ENCODE results near the gene OR2A2.

Gene OR2A2

DNA sequence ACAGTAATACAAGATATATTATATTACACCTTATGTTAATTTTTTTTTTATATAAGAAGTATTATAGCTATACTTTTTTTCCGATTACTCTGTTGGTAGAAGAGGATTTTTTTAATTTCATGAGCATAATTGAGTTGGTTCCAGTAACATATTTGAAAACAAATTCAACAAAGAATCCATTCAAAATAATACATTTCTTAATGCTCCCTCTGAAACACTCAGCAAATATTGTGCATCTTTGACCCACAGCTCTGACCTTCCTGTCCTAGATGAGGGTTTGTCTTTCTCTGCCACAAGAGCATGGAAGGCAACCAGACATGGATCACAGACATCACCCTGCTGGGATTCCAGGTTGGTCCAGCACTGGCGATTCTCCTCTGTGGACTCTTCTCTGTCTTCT is at the start of gene OR2A2:
Gene OR2A2 (plus strand): TSS at position 301 of the 400 bp plus-strand sequence. CDS start 0 bp downstream, at position 301.
- H3K27ac ChIP-seq, result no peak within 1 kb of the TSS
- TF ChIP-seq CTCF (IDR thresholded peaks at IDR 0.05), result no peak
- H3K4me3 ChIP-seq, result no peak within 1 kb of the TSS
- no peak for DNase-seq (ENCODE audit: low spot score)

GRCh38 chr7:144063710-144064109 is 45.7 kb upstream of the OR2A2 start:
- no peak overlapping the region for H3K27ac ChIP-seq
- TF ChIP-seq CTCF (IDR thresholded peaks at IDR 0.05), result no peak
- H3K4me3 ChIP-seq, result no peak overlapping the region
- DNase-seq (ENCODE audit: low spot score), result no peak

DNA sequence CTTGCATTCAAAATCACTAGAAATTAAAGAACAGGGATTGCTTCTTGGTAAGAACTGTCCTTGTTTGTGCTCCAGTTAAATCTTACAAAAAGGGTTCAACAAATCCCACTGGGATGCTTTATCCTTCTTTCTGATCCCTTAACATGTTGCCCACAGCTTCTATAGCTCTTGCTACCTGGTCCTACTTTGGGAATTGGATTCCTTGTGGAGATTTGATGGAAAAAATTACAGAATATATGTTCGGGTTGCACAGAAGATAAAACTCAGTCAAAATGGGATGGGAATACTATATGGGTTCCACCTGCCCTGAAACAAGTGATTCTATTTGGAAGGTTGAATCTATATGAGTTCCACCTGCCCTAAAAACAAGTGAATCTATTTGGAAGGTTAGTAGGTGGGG is 39.9 kb upstream of the OR2A2 start, which contains the start of gene OR2A25:
Gene OR2A25 (plus strand): TSS at position 301 of the 400 bp plus-strand sequence. CDS start 4,409 bp downstream, outside the sequence.
- H3K4me3 ChIP-seq, result no peak within 1 kb of the TSS
- TF ChIP-seq CTCF (IDR thresholded peaks at IDR 0.05), result no peak
- H3K27ac ChIP-seq, result no peak within 1 kb of the TSS
- DNase-seq (ENCODE audit: low spot score), result no peak

DNA sequence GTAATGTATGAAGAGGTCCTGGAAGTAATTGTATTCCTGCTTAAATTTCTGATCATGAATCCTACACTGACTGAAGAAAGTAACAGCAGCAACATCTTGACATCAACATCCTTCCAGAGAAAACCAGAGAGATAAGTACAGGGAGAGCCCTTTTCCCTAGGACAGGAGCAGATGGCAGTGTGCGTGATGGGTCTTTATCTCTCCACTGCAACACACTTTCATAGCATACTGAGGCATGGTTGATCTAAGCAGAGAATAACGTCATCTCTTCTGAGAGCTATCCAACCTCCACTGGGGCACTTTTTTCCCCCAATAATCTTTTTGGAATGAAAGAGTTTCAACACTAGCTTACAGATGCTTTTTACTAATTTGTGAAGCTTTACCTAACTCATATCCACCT is 39.4 kb upstream of the OR2A2 start:
- no peak overlapping the region for H3K4me3 ChIP-seq
- DNase-seq (ENCODE audit: low spot score), result no peak
- no peak overlapping the region for H3K27ac ChIP-seq
- no peak for TF ChIP-seq CTCF (IDR thresholded peaks at IDR 0.05)

DNA sequence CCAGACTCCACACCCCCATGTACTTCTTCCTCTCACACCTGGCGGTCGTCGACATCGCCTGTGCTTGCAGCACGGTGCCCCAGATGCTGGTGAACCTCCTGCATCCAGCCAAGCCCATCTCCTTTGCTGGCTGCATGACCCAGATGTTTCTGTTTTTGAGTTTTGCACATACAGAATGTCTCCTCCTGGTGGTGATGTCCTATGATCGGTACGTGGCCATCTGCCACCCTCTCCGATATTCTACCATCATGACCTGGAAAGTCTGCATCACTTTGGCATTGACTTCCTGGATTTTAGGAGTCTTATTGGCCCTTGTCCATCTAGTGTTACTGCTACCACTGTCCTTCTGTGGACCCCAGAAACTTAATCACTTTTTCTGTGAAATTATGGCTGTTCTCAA is 35.0 kb upstream of the OR2A2 start:
- no peak overlapping the region for H3K27ac ChIP-seq
- DNase-seq (ENCODE audit: low spot score), result no peak
- TF ChIP-seq CTCF (IDR thresholded peaks at IDR 0.05), result no peak

GRCh38 chr7:144085978-144086377 is 23.4 kb upstream of the OR2A2 start, which contains the start of gene OR2A12:
OR2A12 (plus strand) TSS chr7:144086278; CDS start chr7:144095108, 8,830 bp downstream.
- no peak for DNase-seq (ENCODE audit: low spot score)
- TF ChIP-seq CTCF (IDR thresholded peaks at IDR 0.05), result no peak
- Histone ChIP-seq H3K4me3 (no peak within 1 kb of the TSS), H3K27ac (no peak within 1 kb of the TSS)

More for the DNA sequence above, 35.0 kb upstream of the OR2A2 start:
- no peak overlapping the region for H3K4me3 ChIP-seq

DNA sequence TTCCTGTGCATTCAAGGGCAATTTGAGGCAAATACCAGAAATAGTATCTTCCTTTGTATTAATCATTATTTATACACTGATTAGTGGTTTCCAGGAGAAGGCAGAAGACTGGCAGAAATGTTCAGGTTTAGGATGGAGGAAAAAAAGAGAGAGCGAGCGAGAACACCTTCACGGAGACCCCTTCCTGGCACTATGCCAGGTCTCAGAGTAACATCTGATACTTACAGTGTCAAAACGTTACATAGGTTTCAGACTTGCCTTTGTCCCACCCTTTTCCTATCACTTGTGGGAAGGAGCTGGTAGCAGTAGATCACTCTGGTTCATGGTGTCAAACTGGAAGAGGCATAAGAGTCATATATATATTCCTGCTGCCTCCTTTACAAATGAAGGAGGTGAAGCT is 22.7 kb upstream of the OR2A2 start:
- no peak for DNase-seq (ENCODE audit: low spot score)
- Histone ChIP-seq H3K4me3 (no peak overlapping the region), H3K27ac (no peak overlapping the region)
- no peak for TF ChIP-seq CTCF (IDR thresholded peaks at IDR 0.05)

All from coronary artery (tissue), 2 donors.